ENCODE results near the gene ERI3.

The ERI3 gene

DNA sequence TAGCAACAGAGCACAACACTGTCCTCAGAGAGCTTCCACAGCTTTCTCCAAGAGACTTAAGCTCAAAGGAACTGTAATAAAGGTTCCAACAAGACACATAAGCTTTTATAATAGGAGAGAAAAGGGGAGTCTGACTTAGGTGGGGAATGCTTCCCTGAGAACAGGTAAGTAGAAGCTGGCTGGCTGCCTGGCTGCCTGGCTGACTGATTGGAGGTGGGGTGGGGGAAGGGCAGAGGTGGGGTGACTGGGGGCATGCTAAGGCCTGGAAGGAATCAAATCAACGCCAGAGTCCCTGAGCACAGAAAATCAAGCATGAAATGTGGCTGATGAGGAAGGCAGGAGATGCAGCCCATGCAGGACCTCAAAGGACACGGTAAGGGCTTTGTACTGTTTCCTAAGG is 96.0 kb downstream of the ERI3 start:
- DNase-seq, result no peak

DNA sequence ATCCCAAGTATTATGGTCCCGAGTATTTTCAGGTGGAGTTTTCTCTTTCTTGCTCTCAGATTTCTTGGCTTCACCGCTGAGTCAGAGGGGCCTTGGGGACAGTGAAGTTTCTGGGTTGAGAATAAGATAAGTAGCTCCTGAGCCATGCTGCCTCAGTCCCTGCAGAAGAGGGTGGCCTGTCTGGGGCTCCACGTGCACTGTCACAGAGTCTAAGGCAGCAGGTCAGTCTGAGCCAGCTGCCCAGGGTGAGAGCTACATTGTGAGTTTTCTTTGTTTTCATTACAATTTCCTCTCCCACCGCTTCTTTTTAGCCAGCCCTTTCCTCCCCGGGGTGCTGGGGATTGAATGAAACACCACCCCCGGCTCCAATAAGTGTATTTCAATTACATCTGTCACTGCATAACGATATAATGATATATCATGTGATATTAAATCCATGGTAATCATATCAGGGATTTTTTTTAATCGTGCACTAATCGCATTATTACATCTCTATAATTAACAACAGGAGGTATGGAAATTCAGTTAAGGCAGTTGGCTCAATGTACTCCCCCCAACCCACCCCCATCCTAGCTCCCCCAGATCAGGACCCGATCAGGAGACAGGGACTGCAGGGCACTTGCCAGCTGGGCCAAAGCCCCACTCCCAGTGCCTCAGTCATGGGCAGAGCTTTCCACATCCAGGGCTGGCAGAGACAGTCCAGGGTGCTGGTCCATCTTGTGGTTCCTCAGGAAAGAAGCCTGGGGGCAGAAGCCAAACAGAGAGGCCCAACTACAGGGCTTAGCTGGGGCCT is 98.1 kb downstream of the ERI3 start:
- DNase-seq, result peak; percentile 57

DNA sequence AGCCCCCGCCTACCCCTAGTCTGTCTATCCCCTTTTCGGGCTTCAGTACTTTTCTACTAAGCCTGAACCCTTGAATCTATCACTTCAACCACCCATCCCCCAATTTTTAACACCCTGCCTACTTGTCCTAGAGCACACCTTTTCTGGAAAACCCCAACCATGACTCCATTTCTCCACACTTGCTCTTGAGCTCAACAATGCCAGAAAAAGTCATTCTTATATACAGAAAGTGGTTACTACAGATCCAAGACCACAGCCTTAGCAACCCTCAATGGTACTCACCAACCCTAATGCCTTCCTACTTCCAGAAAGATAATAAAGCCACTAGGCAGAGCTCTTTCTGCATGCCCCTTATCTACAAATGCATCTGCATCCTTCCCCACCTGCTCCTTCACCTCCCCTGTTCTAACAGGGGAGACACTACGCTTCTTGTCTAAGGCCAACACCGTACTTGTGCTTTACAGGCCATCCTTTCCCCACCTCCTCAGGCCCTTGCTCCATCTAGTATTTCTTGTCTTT is 100.6 kb downstream of the ERI3 start:
- no peak for DNase-seq

DNA sequence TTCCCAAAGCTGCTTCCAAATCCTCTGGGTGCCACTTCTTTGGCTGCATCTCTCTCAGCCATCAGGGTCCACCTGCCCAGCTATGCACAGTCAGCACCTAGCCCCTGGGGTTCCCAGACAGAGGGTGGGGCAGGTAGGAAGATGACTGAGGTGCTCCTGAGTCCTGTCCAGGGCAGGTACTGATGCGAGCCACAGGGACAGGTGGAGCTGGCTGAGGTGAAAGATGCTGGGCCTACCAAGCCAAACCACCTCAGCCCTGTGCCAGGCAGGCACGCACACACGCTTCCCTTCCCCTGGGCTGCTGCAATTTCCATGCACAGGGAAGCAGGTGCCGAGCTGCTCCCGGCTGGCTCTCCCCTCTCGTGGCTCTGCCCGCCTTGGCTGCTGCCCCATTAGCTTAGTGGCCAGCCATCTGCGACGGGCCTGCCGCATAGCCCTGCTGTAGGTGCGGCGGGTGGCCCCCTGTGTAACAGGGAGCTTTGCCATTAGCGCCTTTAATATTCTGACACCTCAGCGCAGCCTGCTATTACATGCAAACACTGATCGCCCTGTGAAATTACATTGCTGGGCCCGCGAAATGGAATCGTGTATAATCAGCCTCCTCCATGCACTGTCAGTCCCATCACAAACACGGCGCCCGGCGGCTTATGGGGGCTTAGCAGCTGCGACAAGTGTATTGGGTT is 102.9 kb downstream of the ERI3 start:
- DNase-seq, result peak; percentile 88

DNA sequence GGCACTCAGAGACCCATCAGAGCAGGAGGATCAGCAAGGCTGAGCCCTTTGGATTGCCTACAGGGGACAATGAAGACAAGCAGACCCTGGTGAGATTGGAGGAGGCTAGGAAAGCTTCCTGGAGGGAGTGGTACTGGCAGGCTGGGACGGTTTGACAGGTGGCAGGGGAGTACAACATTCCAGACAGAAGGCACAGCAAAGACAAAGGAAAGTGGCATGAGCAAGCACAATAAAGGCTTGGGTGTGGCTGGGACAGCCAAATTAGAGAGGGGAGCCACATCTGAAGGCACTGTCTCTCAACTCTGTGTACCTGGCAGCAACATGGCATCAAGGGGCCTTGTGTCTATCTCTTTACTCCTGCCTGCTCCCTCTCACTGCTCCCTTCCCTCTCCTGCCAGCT is 103.6 kb downstream of the ERI3 start:
- no peak for DNase-seq

DNA sequence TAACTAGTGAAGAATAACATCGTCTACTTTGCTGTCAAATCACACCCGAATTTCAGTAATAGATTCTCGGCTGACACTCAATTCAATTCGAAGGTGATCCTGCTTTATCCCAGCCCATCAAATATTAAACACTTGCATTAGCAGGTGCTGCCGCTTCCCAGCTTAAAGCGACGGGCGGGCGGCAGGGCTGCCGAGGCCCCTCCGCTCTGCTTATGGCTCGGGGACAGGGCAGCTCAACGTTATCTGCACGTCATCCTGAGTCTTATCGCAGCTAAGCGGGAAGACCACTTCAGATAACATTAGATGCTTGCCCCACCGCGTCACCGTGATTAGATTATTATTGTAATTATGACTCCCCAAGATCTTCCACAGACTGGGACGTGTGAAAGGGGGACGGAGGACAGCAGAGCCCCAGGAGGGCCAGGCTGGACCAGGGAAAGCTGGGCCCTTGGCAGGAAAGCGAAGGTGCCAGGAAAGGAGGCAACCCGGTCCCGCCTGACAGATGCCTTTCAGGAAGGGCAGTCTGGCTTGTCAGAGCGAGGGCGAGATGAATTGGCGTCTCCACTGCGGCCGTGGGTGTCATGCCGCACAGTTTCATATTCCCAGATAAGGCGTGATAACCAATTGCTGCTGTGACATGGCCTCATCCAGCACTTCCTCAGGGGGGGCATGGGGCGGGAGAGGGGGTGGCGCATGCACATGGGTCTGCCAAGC is 104.8 kb downstream of the ERI3 start:
- DNase-seq, result no peak

DNA sequence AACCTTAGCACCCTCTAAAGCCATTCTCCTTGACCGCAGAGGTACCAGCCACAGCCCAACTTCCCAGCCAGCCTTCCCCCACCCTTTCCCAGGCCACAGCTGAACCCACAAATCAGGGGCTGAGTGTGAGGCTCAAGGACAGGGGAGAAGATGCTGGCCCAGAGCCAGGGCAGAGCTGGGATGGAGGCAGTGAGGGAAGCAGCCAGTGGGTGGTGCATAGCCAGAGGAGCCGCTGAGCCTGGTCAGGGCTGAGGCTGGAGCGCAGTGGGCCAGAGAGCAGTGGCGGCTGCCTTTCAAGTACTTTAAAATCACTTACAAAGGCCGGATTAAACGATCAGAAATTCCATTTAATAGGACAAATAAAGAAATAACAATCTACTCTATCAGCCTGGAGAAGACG is 105.5 kb downstream of the ERI3 start:
- peak; percentile 78 for DNase-seq

DNA sequence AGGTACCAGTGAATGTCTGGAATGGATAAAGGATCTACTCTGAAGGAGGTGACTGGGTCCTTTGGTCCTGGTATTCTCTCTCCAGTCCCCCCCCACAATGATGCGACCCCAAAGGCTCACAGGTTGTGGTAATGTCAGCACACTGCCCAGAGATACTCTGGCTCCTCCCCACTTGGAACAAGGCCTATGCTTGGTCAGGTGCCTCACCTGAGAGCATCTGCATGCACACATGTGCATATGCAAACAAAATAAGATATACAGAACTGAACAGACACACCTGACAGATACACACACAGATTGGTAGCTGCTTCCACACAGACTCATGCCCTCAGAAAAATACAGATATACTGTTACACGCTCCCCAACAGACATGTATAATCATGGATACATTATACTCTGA is 108.3 kb downstream of the ERI3 start:
- no peak for DNase-seq

DNA sequence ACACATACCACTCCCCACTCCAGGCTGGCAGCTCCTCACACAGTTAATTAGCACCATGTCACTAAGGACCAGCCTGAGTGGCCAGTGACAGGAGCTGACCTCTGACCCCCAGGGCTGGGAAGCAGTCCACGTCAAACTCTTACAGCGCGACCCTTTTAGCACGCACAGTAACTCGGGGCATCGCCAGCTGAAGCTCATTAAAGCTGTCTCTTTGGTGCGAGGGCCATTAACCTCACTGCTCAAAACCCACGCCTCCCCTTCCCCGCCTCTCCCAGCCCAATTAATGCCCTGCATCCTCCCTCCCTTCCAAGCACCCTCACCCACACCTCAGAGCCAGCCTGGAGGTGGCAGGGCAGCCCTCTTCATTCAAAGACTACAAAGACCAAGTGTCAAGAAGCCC is 110.1 kb downstream of the ERI3 start:
- peak; percentile 85 for DNase-seq

DNA sequence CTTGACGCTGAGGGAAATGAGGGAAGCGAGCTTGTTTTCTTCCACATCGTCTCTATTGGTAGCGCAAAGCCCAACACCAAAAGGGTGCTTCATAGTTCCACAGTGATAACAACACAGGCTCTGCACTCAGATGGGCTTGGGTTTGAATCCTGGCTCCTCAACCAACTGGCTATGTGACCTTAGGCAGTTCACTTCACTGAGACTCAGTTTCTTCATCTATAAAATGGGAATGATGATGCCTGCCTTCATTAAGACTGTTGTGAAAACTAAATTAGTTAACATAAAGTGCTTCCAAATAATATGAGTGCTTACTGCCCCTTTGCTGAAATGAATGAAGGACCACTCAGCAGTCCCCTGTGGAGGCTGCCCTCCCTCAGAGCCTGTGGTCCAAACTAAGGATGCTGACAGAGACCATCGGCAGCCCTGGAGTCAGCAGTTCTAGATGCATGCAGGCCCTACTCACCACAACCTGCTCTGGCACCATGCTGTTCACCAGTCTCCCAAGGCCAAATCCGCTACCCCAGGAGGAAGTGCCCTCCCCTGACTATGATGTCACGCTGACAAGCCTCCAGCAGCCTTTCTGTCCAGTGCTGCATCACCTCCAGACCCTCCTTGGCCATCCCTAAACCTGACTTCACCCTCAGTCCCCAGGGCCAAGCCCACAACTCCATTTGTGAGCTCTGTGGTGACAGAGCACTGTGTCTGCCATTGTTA is 111.1 kb downstream of the ERI3 start:
- DNase-seq, result no peak

DNA sequence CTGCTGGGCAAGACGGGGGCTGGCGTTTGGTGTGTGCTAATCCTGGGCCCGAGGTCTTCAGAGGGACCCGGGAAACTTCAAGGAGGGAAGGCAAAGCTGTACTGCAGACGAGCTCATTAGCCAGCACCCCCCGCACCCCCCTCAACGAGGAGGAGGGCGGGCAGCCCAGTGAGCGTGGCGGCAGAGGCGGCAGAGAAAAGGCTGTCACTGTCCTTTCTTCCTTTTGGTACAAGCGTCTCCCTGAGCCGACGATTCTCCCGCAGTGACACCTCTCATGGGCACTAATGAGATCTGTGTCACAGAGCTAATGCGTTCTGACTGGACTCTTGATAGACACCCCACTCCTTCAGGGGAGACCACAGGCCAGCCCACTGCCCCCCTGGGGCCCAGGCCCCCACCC is 112.3 kb downstream of the ERI3 start:
- DNase-seq, result no peak

DNA sequence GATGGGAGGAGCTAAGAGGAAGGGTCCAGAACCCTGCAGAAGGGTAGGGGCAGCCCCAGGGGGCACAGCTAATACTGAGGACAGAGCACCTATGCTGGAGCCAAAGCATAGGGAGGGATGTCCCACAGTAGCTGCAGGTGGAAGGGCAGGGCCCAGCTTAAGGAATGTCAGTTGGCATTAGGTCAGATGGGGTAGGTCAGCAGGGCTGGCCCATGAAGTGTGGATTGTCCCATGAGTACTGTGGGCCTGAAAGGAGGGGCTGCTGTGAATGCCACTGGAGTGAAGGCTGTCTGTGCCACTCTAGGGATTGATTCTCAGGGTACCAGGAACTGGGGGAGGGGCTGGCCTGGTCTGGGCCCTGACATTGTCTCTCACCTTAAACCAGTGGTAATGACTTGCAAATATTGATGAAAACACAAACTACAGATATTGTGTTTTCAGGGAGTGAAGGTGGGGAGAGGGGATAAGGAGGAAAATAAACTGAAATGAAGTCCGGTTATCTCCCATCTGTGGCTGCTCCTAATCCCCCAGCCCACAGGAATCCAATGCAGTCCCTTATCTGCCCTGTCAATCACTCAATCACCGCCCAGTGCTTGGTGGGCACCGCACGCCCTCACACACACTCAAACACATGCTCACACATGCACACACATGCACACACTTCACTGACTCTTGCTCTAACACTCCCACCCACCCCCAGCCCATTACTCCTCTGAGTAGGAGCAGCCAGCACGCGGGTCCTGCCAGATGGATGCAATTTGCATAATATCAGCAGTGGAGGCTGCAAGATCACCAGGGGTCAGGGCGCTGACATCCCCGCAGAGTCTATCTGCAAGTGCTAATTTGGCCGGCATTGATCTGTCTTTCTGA is 114.0 kb downstream of the ERI3 start:
- no peak for DNase-seq

DNA sequence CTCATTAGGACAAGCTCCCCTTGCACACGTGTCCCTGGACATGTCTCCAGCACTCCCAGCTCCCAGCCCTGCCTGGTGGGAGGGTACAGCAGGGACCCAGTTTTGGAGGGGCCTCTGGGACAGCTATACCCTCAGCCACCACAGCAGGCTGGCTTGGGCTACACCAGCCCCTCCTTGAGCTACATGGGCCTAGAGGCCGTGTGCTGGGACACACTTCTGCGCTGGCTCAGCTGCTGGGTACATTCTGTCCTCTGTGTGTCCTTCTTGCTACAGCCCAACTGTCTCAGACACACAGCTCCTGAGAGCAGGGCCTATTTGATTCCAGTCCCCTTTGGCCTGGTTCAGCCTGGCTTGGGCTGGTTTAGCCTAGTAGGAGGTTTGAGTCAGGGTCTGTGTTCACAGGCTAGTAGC is 115.1 kb downstream of the ERI3 start:
- no peak for DNase-seq

DNA sequence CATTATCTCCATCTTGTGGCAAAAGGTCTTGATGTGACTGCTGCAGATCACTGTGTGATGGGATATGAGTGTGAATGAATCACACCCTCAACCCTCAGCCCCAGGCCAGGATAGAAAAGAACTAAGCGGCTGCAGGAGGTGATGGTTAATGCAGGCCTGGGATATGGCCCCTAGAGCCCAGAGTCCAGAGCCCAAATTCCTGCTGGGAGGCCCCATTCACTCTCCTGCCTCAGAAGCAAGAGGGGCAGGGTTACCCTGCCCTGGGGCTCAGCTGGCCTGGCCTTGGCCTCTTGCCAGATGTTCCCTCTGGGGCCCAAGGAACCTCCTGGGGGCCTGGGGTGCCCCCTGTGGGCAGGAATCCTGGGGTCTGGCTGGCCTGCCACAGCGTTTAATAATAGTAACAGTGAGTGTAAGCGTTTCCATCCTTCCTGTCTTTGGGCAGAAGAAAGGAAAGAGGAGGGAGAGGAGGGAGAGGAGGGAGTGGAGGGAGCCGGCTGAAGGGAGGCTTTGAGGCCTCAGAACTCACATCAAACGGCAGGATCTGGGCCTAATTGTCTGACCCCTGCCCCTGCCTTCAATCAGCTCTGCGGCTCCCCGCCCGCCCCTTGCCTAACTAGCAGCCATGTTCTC is 115.6 kb downstream of the ERI3 start:
- DNase-seq, result no peak

DNA sequence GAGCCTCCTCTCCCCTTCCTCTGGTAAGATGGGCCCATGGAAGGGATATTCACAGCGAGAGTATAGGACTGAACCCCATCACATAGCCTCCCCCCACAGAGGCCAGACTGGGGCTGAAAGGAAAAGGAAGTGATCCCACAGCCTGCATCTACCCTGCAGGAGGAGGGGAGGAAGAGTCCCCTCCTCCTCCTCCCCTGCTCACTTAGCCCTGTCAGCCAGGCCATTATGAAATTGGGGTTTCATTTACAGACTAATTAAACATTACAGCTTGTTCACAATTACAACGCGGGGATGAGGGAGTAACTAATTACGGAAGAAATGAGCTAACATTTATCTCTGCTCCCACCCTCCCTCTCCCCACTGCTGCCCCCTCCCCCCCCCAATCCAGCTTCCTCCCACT is 116.4 kb downstream of the ERI3 start:
- DNase-seq, result no peak

DNA sequence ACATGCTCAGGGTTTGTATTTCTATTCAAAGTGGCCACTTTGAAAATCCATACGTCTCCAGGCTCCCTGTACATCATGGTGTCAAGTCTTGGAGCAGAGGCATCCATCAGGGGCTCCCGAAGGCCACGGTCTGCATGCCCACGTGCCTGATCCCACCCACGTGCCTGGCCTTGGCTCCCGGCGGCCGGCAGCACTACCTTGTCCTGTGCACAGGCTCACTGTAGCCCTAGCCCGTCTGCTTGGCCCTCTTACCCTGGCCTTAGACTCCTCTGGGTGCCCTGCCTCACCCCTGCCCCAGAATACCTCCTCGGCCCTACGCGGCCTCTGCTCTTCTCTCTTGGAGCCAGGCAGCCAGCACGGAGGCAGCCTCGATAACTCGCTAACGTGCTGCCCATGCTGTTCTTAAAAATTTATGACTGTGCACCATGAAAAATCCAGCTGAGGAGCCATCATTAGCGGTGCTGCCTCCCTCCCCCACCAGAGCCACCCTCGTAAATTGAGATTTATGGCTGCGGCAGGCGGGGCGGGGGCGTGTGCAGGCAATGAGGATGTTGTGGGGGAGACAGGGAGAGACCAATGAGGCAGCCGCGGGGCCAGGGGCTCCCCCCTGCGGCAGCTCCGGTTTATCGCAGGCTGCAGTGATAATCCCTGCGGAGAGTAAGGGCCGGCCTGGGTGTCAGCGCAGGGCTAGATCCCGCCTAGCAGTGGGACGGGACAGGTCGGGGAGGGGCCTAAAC is 117.2 kb downstream of the ERI3 start:
- no peak for DNase-seq

DNA sequence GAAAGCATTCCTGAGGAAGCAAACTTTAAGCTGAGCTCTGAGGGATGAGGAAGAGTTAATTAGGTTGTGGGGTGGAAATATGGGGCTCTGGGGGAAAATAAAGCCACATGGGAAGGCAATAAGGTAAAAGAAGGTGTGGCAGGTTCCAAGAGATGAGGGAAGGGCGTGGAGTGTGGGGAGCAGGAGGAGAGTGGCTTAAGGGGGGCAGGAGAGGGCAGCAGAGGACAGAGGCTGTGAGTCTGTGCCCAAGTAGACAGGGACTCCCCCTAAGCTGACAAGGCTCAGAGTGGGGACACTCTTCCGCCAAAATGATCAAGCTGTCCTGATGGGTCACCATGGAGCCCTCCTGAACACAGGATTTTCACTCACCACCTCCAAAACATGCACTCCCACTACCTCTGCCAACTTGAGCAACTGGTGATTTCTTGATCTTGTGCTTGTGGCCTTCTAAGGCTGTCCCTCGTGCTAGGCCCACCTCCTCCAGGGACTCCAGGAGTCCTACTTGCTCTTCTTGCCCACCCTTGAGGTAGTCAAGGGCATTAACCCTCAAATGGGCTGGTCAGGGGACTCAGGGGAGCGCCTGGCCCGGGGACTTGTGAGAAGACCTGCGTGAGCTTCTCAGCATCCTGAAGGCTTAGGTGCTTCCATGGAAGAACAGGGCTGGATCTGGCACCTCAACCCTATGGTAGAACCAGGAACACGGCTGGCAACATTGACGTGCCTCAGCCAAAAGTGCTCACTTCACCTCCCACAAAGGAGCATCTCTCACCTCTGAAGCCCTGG is 118.4 kb downstream of the ERI3 start:
- DNase-seq, result peak; percentile 30

DNA sequence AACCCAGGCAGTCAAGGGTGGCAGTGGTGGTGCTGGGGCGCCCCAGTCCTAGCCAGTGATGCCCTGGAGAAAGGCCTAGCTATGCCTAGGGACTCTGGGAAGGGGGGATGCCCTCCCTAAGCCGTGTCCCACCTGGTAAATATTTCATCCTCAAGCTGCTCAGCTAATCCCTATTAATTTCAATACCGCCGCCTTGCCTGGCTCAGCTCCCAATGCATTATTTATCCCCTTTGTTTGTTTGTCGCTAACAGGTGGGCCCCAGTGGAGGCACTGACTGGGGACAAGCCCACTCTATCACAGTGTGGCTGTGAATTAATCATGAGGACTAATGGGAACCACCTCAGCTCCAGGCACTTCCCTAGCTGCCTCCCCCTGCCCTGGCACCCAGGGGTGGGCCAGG is 119.2 kb downstream of the ERI3 start:
- DNase-seq, result no peak

DNA sequence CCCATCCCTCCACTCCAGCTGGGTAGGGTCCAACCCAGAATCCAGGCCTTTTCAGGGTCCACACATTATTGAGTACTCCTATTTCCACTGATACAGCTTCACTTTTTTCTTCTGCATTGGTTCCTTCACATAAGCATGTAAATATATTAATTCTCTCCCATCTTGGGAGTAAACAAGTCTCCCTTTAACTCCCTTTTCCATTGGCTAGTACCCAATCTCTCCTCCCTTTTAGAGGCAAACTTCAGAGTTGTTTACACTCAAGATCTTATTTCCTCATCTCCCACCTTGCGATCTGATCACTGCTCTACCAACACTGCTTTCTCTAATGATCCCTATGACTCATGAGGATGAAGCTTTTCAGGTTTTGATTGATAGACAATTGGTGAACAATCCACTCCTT is 121.5 kb downstream of the ERI3 start:
- no peak for DNase-seq

DNA sequence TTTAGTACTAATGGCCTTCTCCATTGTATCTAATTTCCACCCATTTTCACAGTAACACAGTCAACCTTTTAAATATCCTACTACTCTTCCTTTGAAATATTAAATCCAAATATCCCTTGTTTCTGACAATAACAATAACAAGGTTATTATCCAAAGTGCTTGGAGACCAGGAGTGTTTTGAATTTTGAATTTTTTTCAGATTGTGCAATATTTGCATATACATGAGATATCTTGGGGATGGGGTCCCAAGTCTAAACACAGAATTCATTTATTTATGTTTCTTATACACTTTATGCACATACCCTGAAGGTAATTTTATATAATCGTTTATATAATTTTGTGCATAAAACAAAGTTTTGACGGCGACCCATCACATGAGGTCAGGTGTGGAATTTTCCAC is 124.3 kb downstream of the ERI3 start:
- DNase-seq, result no peak
